ELF-1 (cell line): ENCODE results near the gene PIWIL1.

ENCODE experiments used
- DNase-seq: peaks from one replicate; pipeline ENCODE4 v3.0.0-alpha.2; 2016; ENCODE audit warnings: low read depth, low spot score

Gene PIWIL1

GRCh38 chr12:130336723-130337487 is 782 bp upstream of the PIWIL1 start:
- DNase-seq: peak; percentile 27

DNA sequence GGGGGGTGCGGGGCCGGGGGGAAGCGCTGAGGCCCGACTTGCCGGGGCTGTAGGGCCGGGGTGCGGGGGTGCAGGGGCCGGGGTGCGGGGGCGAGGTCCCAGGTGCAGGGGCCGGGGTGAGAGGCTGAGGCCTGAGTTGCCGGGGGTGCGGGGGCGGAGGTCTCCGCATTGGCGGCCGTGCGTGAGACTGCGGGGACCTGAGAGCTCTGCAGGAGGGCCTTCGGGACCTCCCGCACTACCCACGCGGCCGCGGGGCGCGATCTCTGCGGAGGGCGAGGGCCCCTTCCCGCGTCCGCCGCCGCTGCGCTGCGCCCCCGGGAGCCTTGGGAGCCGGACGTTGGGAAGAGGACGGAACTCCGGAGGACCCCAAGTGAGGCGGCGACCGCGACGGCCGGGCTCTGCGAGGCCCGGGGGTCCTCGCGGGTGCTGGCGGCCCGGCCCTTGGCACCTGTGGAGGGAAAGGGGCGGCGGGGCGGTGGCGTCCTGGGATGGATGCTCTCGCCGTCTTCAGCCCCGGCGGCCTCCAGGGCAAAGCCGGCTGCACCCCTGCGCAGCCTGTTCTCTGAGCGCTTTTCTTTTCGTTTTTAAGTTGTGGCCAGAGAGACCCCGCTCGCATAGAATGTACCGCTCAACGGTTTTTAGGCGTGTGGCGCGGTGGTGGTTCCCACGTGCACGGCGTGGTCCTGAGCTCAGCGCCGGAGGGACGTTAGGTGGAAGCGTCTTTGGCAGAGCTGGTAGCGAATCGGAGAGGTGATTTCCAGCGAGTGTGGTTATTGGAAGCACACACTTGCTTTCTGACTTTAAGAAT is 1.3 kb downstream of the PIWIL1 start:
- DNase-seq: peak; percentile 14

DNA sequence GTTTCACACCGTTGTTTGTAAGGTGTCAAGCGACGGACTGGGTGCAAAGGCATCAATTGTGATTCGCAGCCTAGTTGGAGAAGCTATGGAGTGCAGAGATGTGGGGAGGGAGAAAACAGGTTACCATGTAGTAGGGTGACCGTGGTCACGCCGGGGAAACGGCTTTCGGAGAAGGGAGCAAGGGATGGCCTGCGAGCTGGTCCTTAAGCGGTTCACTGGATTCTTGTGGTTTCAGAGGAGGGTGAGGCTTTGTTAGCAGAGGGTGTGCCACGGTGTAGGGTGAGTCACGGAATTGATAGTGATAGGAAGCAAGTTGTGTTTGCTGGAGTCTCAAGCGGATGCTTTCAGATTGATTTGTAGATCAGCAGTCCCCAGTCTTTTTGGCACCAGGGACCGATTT is 2.3 kb downstream of the PIWIL1 start:
- peak; percentile 26 for DNase-seq

DNA sequence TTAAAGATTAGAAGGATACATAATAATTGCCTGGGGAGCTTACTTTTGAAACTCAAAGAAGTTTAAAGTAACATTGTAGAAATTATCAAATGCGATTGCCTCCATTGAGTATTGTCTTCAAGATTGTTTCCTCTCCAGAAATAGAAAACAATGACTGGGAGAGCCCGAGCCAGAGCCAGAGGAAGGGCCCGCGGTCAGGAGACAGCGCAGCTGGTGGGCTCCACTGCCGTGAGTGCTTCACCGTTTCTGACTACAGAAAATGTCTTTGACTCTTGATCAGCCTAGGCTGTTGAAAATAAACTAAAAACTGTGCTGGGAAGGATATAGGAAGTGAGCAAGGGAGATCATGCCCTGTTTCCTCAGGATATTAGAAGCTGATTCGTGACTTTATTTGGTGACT is 4.8 kb downstream of the PIWIL1 start:
- DNase-seq: no peak

- no peak for DNase-seq
These were observed 5.2 kb downstream of the PIWIL1 start for GRCh38 chr12:130342842-130343241.

DNA sequence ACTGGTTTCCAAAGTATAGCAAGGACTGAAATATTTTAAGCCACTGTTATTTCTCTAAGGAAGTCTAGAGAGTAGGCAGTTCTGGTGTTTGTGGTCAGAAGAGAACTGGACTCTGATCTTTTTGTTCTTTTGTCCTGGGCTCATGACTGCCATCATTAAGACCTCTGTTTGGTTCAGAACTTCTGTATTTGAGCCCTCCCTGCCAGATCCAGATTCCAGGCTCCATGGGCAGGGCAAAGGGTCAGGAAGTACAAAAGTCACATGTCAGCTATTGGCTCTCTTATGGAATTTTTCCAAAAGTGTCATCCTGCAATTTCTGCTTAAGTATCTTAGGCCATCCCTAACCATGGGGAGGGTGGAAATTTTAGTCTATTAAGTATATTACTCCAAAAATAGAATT is 6.8 kb downstream of the PIWIL1 start:
- no peak for DNase-seq

DNA sequence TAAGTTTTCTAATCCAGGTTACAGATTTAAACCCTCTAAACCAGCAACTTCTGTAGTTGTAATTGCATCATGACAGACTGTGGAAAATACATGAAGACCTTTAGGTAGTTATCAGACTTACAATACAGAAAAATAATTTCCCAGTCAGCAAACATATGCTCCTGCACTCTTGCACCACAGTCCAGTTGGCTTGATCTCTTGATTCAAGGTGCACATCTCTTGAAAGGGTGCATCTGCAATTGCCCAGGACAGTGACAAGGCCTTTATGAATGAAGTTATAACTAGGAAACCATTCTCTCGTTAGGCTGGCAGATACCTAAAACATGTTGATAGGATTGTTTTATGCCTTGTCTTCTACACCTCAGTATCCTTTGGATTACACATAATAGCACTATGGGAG is 7.6 kb downstream of the PIWIL1 start:
- DNase-seq: no peak

GRCh38 chr12:130347588-130347987 is 9.9 kb downstream of the PIWIL1 start:
- DNase-seq: no peak

- DNase-seq: no peak
These were observed 13.0 kb downstream of the PIWIL1 start for GRCh38 chr12:130350715-130351114.

GRCh38 chr12:130351326-130351725 is 13.6 kb downstream of the PIWIL1 start:
- no peak for DNase-seq

- DNase-seq: no peak
These were observed 15.4 kb downstream of the PIWIL1 start for GRCh38 chr12:130353081-130353480.

- DNase-seq: peak; percentile 14
These were observed 16.7 kb downstream of the PIWIL1 start for GRCh38 chr12:130354407-130354806.

GRCh38 chr12:130356222-130356621 is 18.5 kb downstream of the PIWIL1 start:
- DNase-seq: no peak

DNA sequence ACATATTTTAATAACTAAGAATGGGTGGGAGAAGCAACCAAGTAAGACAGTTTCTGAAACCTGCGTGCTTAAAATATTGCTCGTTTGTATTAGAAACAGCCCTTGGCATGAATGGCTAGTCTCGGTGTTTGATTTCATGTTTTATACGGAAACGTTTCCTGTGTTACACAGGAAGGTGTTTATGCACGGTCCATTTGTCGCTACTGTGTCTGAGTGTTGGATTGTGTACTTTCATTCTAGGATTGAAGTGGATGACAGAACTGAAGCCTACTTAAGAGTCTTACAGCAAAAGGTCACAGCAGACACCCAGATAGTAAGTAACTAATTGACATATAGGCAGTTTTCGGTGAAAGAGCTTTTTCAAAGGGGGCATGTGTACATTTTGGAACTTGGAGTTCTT is 19.6 kb downstream of the PIWIL1 start:
- no peak for DNase-seq

- no peak for DNase-seq
These were observed 20.1 kb downstream of the PIWIL1 start for GRCh38 chr12:130357729-130358330.

DNA sequence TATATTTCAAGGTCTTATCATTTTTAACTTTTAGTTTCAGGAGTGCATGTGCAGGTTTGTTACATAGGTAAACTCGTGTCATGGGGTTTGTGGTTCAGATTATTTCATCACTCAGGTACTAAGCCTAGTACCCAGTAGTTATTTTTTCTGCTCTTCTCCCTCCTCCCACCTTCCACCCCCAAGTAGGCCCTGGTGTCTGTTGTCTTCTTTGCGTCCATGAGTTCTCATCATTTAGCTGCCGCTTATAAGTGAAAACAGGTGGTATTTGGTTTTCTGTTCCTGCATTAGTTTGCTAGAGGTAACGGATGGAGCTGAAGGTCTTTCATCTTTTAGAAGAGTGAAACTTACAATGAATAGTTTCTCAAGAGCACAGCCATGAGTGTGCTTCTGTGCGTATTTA is 24.4 kb downstream of the PIWIL1 start:
- DNase-seq: no peak

GRCh38 chr12:130364578-130364977 is 26.9 kb downstream of the PIWIL1 start:
- DNase-seq: no peak

- DNase-seq: no peak
These were observed 28.5 kb downstream of the PIWIL1 start for GRCh38 chr12:130366159-130366558.

DNA sequence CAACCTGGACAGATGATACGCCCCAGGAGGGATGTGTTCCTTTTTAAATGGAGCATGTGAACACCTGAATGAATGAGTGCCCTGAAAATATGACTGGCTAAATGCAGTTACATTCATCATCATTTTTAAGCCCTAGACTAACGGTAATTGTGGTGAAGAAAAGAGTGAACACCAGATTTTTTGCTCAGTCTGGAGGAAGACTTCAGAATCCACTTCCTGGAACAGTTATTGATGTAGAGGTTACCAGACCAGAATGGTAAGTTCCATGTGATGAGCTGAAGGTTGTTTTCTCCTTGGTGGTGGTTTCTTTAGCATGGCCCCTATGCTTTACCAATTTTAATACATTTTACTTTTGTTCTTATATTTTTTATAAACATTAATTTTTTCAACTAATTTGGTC is 29.3 kb downstream of the PIWIL1 start:
- no peak for DNase-seq

DNA sequence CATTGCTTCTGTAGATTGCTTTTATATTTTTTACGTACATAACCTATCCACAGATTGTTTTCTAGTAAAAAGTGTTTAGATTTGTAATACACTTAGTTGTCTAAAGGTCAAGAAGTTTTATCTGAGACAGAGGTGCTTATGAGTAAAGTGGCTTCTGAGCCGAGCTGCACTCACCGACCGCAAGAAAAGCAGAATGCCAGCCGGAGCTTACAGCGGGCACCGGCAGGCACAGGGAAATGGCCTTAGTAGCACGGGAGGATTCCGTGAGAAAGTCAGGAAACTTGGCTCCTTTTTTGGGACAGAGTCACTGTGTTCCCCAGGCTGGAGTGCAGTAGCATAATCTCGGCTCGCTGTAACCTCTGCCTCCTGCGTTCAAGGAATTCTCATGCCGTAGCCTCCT is 29.8 kb downstream of the PIWIL1 start:
- no peak for DNase-seq

- no peak for DNase-seq
These were observed 32.1 kb downstream of the PIWIL1 start for GRCh38 chr12:130369816-130370215.

DNA sequence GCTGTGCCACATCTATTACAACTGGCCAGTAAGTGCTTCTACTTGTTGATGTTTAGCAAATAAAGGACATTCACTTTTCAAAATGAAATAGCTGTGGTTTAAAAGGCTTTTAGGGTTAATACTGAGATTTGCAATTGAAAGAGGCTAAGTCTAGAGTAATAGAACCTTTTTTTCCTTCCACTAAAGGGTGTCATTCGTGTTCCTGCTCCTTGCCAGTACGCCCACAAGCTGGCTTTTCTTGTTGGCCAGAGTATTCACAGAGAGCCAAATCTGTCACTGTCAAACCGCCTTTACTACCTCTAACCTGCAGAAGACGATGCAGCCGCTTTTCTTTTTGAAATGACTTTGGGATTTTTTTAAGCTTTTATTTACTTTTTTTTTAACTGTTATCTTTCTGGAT is 33.6 kb downstream of the PIWIL1 start:
- DNase-seq: peak; percentile 26

DNA sequence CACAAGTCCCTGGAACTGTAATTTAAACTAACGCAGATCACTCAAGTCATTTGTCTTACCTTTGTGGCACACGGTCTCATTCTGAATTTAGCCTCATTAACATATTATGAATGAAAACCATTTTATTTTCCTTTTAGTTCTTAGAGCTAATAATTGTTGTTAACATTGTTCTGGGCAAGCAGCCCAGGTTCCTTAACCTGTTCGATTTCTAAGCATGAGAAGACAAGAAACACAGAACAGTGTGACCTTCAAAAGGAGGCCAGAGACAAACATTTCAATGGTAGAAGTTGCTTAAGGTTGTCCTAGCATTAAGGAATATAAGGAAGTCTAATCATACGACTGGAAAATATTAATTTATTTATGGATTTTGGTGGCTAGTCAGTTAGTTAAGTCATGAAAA is 35.2 kb downstream of the PIWIL1 start:
- no peak for DNase-seq
